HG02852 (cell line): ENCODE data around the gene FAM241B.

Source experiments
- ATAC-seq: cut with Tn5 transposase; IDR thresholded peaks from one replicate; pipeline ENCODE4 v1.9.1; 2021; ENCODE audit warnings: mild to moderate bottlenecking, moderate library complexity; ENCODE audit not compliant: unreplicated experiment

Gene FAM241B

GRCh38 chr10:69633673-69634635, 3.9 kb downstream of the FAM241B start:
- ATAC-seq, result no peak

GRCh38 chr10:69634759-69635425, 4.8 kb downstream of the FAM241B start:
- ATAC-seq, result no peak

DNA sequence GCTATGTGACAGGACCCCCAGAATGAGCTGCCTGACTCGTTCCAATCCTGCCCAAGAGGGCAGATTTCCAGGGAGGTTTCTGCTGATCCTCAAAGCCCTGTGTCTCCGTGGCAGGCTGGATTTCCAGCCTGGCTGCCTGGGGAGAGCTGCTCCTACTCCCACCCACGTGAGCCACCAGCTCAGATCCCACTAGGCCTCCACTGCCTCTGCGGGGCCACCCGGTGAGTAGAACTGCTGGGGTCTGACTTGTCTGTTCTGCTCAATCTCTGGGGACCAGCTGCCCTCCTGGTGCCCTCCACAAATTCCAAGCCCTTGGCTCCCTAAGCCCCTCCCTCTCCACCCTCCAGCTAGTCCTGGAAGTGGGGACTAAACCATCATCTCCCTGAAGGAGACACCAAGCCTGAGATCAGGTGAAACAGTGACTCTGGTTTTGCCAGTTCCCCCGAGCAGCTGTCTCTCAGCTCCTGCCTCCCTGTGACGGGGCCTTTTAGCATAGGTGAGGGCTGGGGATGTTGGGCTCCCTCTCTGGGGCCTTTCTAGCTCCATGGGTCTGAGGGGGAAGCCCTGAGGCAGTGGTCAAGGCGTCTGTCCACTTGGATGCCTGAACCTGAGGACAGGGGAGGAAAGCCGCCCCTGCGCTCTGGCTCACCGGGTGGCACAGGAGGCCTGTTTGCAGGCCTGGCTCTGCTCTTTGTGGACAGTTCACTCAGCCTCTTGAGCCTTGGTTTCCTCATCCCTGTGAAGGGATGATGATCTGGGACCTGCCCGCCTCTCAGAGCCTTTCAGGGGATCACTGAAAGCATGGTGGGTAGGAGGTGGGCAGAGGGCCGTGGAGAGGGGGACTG, 5.6 kb downstream of the FAM241B start:
- ATAC-seq, result no peak

- no peak for ATAC-seq
Observed at GRCh38 chr10:69636273-69636575, 6.2 kb downstream of the FAM241B start.

DNA sequence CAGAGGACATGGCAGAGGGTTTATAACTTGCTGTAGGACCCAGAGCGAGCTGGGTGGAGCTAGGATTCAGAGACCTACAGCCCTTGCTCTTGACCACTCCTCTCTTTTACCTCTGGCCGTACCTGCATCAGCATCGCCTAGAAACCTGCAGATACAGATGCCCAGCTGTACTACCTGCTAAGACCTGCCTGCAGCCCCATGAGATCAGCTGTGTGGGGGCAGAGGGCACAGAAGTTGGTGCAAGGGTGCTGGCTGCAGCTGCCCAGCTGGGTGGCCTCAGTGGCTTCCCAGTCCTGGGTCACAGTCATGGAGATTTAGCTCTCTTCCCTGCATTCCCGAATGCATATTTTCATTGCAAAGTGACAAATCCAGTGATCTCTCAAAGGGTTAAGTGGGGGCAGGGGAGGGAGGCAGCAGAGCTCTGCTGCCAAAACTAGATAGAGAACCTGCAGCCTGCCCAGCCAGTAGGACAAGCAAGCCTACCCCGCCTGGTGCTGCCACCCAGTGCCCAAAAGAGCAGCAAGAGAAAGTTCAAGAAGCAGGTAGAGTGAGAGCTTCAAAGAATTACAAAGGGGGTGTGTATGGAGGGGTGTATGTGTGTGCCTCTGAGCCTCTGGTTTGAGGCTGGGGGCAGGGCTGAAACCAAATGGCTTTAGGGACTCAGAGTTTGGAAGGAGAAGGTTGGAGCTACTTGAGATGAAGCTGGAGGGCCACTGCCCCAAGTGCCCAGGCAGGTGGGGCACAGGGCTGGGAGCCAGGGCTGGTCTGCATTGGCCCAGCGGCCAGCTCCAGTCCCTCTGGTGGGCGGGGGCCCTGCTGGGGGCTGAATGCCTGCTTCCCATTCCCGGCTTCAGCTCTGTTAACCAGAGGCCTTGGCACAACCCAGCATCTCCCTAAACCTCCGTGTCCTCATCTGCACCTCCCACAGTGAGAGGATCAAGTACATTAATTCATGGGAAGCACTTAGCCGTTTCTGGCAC, 6.9 kb downstream of the FAM241B start:
- no peak for ATAC-seq

GRCh38 chr10:69638642-69639041, 8.6 kb downstream of the FAM241B start:
- ATAC-seq, result no peak

DNA sequence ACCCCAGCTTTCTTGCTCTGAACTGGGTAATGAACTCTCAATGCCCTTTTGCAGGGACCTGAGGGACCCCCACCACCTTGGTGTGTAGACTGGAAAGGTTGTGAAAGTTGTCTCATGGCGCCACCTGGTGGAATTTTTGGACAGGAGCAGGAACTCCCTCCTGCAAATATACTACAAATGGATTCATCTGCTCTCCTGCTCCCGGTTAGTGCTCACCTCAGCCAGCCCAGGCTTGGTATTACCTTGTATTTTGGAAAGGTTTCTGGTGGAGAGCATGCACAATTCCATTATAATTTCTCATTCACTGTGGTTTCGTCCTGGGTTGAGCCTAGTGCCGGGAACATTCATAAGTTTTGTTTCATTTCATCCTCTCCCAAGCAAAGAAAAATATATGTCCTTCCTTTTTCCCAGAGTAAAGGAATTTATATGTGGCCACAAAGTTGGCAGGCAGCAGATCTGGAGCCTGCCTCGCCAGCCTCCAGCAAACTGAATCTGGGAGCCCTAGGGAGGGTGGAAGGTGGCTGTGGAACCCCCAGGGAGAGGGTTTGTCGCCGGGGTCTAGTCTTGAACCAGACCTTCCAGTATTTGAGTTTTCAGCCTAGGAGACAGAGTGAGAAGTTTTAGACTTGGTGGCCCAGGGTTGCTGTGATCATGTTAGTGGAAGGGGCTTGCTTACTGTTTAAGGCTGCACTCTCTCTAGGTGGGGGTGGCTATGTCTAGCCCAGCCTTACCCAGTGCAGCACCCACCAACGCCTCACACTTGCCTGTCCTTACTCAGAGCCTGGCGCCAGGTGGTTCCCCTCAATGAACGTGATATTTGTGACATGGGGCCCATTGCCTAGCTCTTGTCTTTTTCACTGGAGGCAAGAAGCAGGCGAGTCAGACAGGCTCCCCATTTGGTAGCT, 9.5 kb downstream of the FAM241B start:
- ATAC-seq, result no peak

DNA sequence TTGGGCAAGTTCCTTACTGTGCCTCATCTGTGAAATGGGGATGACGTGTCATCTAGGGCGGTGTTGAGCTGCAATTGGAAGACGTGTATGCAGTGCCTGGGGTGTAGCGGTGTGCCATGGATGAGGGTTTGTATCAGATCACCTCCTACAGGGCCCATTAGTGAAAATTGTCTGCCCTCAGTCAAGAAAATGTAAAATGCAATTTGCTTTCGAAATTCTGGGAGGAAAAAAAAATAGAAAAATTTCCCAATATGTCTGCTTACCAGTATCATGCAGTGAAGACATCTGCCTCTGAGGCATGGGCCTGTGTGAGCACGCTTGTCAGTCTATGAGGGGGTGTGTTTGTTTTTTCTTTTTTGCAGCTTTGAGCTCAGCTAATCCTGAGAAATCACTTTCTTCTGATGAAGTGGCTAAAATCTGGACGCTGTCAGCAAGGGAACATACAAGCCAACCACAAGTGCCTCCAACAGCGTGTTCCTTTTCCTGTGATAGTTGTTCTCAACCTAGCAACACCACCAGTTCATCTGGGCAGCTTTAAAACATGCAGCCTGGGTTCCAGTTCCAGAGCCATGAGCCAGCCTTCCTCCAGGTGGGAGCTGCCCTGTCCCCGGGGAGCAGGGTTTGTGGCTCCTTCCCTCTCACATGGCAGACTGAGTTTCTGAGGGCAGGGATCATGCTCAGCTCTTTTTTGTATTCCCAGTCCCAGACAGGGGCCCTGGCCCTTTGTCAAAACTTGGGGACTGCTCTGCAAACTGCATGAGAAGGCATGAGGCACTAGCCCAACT, 10.3 kb downstream of the FAM241B start:
- no peak for ATAC-seq

GRCh38 chr10:69641261-69641980, 11.4 kb downstream of the FAM241B start:
- ATAC-seq, result no peak

- ATAC-seq, result no peak
Observed at GRCh38 chr10:69642747-69643146, 12.7 kb downstream of the FAM241B start.

DNA sequence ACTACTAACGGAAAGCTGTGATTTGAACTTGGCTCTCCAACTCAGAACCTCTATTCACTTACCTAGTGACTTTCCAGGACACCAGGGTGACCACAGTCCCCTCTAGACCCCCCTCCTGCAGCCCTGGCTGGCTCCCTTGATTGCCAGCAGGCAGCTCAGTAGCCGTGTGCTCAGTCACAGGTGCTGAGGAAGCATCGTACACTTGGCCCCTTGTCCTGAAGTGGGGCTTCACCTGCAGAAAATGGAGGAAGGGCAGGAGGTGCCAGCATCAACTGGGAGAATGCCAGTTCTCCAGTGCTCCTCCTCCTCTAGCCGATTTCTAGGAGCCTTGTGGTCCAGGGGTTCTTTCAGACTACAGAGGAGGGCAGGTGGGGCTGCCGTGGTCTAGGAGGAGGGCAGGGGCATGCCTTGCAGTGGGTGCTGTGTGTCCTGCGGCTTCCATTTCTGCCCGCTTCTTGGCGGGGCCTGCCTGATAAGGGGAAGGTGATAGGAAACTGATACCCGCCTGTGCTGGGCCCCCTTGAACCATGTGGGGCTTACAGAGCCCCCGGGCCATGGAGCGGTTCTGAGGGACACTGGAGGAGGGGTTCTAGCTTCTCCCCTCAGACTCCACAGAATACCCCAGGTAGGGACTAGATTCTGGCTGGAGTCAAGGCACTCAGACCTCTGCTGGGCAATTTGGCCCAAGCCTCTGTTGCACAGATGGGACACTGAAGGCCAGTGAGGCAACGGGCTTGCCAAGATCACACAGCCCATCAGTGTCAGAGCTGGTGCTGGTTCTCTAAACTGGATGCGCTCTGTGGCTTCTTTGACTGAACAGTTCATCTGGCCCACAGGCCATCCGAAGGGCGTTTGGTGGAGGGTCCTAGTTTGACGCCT, 14.0 kb downstream of the FAM241B start:
- ATAC-seq, result no peak

DNA sequence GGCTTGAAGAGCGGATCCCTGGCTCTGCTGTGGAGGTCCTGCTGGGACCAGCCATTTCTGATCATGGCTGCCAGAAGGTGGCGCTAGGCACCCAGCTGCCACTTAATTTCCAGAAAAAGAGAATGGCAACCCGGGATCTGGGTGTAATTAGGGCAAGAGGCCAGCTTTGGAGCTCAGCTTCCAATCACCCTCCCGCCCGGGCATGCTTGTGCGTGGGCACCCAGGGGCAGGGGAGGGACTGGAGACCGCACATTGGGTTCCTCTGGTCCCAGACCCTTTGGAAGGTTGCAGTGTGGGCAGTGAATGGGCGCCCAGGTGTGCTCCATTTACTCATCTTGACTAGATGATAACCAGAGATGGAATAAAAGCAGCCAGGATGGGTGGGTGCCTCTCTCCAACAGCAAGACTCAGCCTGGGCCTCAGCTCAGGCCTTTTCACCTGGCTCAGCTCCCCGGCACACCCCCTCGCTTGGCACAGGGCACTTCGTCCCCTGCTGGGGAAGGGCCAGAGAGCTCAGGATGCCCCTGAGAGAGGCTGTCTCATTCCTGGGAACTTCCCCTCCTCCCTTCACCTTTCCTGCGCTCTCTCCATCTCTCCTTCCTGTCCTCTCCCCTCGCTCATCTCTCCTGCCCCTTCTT, 14.7 kb downstream of the FAM241B start:
- no peak for ATAC-seq

DNA sequence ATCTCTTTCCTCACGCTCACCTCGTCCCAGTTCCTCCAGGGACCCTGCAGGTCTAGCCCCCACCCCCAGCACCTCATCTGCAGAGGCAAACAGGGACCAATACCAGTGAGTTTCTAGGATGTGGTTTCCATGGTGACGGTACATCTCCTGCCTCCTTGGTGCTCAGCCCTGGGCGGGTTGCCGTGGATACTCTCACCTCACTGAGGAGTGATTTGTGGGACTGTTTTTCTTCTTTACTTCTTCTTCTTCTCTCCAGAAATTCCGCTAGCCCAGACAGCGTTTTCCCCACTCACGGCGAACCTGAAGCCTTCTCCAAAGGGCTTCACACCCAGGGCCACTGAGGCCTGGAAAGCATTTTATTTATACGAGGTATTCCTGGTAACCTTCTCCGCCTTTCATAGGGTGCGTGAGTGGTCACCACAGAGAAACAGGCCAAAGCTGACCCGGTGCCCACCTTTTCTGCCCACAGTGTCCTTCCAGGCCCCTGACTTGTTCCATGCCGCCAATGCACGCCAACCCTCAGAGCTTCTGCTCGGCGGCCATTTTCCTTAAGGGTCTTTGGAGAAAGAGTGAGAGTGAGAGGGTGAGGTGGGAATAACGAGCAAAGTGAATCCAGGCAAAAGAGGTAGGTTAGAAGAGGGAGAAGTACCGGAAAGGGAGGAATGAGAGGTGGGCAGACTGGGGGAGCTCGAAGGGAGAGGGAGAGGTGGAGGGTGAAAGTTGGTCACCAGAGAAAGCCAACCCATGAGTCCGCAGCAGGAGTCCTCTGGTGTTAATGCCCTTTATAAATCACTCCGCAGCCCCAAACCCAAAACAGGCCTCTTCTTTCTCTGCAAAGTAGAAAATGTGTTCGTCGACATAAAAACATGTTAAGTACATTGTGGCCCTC, 15.5 kb downstream of the FAM241B start:
- ATAC-seq, result no peak

DNA sequence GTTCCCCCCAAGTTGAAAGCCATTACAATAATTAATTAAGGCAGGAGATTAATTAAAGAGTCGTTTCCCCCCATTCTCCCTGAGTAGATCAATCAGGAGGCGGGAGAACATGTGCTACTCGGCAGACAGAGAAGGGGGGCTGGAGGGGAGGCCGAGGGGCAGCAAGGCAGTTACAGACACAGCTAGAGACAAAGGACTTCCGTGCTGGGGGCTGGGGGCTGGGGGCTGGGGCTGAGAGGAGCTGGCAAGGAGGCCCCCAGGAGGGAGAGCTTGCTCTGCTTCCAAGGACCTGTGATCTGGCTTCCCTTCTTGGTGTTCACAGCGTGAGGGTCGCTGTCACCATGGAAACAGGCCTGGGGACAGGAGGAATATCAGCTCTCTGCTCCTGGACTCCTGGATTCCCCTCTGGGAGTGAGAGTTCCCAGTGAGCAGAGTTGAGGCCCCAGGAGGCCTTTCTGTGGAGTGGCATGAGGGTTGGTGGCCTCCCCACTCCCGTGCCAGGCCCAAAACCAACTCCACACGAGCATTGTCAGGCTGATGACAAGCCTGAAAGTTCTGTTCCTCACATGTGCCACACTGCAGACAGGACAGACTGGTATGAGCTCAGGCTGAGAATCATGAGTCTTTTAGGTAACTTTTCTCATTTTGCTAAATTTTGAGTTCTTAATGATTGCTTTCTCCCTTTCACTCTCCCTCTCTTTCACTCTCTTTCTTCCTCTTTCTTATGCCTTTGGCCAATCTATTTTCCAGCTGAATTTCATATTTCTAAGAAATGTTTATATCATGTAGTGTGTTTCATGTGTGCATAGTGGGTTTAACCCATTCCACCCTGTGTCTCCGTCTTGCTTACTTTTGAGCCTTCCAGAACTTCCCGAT, 16.4 kb downstream of the FAM241B start:
- no peak for ATAC-seq
